Lower leg skin (tissue), 4 donors: Measurements from ENCODE around the gene PCDHAC1. TPM values are rescaled to one million over a fixed set of nuclear protein-coding genes. Genes with fewer than 3 reads are reported as not detected.
"Not testable (repeated sequence)": the region's sequence is repeated elsewhere in the genome, so short reads cannot be mapped to it uniquely, and the experiment has no call there.

Source experiments
- DNase-seq, 2 donors: peaks; one replicate each; pipeline ENCODE4 v3.0.0-alpha.2; 2019; ENCODE audit warnings: low spot score in 2 of 2
- H3K4me3 ChIP-seq: fragments of 200-600 bp; sonication (generic); 2 replicates; pipeline ENCODE4 v1.5.1; 2017; ENCODE audit warnings: mild to moderate bottlenecking, low read depth; ENCODE audit not compliant: poor library complexity, severe bottlenecking
- POLR2A ChIP-seq, 2 donors: fragments of 450-650 bp; IDR thresholded peaks; one replicate each; pipeline ENCODE4 v1.6.1; 2016 to 2017; ENCODE audit warnings: antibody characterized with exemption in 2 of 2, mild to moderate bottlenecking in 1 of 2, moderate library complexity in 1 of 2
- WGBS, 2 donors: methylation state at CpG; one replicate each; pipeline ENCODE4 v1.1.5; 2018; 5-methylcytosine and 5-hydroxymethylcytosine counted together
- intact Hi-C: fragments of 100-400 bp; cut with DNase I; formaldehyde crosslinking; loops from one replicate; pipeline ENCODE4 v1.15.0; 2023; ENCODE audit warnings: low total_unique reads
- total RNA-seq, 4 donors: library from RNA; depleted of rRNA; stranded (reverse); fragments of >200 nt; gene quantifications; one replicate each; pipeline ENCODE4 v1.1.0, GENCODE V29; 2016
- TF ChIP-seq, protein P1 (sequence below), 3 donors: fragments of 450-650 bp; IDR thresholded peaks; one replicate each; pipeline ENCODE4 v1.5.1; 2016; ENCODE audit warnings: antibody characterized with exemption in 3 of 3, mild to moderate bottlenecking in 3 of 3, moderate library complexity in 2 of 3

PCDHAC1 gene, protein sequence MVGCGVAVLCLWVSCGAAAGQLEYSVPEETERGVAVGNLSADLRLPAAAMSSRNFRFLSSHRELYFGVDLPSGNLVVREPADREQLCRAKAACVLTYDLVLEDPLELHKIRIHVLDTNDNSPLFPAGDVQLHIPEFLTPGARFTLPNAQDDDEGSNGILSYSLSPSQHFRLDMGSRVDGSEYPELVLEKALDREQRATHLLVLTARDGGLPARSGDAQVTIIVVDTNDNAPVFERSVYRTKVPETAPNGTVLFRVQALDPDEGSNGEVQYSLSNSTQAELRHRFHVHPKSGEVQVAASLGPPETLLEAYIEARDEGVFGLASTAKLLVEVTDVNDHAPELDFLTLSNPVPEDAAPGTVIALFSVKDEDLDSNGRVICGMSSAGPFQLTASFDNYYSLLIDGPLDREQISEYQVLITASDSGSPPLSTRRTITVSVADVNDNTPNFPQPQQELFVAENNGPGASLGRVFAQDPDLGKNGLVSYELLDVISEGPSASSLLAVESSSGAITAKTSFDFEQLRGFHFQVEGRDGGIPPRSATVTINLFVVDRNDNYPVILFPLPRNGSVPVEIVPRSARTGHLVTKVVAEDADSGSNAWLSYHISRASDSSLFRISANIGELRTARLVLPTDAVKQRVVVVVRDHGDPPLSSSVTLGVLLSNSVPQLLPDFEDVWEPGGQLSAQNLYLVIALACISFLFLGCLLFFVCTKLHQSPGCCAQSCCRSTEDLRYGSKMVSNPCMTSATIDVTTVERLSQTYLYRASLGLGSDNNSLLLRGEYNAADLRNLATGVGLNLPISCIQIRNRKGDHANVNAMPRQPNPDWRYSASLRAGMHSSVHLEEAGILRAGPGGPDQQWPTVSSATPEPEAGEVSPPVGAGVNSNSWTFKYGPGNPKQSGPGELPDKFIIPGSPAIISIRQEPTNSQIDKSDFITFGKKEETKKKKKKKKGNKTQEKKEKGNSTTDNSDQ
- under 1 TPM in 2 of 4 donors, not detected in 2; 0.16 to 0.17 TPM for total RNA-seq

DNA sequence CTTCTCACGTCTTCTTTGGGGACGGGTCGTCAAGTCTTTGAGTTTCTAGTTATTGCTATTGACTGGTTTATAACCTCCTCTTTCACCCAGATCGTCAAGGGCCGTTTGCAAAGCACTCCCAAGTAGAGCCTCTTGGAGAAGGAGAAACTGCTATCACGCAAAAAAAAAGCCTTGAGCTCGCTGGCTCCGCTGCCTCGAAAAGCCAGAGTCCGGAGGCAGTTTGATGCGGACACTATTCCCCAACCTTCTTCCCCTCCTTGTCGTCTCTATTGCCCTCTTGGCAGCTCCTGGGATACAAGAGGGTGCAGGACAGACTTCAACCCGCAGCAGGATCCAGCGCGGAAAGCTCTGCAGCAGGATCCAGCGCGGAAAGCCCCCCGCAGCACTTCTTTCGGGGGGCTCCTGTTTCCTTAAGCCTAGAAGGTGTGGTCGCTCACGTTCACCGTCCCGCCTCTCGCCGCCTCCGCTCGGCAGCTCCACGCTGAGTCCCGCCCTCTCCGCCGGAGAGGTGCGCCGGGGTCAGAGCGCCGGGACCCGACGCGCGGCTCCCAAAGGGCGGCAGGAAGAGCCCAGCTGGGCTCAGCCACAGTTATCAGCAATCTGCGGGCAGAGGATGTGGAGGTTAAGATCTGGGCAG, at the start of gene PCDHAC1:
PCDHAC1 (plus strand) TSS at position 494 of the 637 bp plus-strand sequence. CDS start 594 bp downstream, outside the sequence.
- intact Hi-C loops, result no loop called here
- no peak for TF ChIP-seq POLR2A (IDR thresholded peaks at IDR 0.05)
- TF ChIP-seq, protein P1, sequence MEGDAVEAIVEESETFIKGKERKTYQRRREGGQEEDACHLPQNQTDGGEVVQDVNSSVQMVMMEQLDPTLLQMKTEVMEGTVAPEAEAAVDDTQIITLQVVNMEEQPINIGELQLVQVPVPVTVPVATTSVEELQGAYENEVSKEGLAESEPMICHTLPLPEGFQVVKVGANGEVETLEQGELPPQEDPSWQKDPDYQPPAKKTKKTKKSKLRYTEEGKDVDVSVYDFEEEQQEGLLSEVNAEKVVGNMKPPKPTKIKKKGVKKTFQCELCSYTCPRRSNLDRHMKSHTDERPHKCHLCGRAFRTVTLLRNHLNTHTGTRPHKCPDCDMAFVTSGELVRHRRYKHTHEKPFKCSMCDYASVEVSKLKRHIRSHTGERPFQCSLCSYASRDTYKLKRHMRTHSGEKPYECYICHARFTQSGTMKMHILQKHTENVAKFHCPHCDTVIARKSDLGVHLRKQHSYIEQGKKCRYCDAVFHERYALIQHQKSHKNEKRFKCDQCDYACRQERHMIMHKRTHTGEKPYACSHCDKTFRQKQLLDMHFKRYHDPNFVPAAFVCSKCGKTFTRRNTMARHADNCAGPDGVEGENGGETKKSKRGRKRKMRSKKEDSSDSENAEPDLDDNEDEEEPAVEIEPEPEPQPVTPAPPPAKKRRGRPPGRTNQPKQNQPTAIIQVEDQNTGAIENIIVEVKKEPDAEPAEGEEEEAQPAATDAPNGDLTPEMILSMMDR (IDR thresholded peaks at IDR 0.05), result no peak
- 2 to 4% methylated on average over 25 to 40 of the region's 41 CpGs for WGBS, 2 donors

GRCh38 chr5:140876541-140877261, 49.4 kb upstream of the PCDHAC1 start:
- DNase-seq, H3K4me3 ChIP-seq, intact Hi-C loops: not testable (repeated sequence)
- 47 to 52% methylated on average over 49 to 79 of the region's 80 CpGs for WGBS, 2 donors

More for the DNA sequence above, at the start of gene PCDHAC1:
- no peak for DNase-seq
- peak within 1 kb of the TSS; percentile 26 for H3K4me3 ChIP-seq

GRCh38 chr5:140877262-140877581, 48.9 kb upstream of the PCDHAC1 start:
- intact Hi-C loops, result no loop called here
- 52 to 70% methylated on average over 2 to 15 of the region's 37 CpGs for WGBS, 2 donors
- TF ChIP-seq POLR2A (IDR thresholded peaks at IDR 0.05), result no peak
- TF ChIP-seq, protein P1 (IDR thresholded peaks at IDR 0.05), result no peak
- H3K4me3 ChIP-seq, result no peak overlapping the region
- no peak for DNase-seq

DNA sequence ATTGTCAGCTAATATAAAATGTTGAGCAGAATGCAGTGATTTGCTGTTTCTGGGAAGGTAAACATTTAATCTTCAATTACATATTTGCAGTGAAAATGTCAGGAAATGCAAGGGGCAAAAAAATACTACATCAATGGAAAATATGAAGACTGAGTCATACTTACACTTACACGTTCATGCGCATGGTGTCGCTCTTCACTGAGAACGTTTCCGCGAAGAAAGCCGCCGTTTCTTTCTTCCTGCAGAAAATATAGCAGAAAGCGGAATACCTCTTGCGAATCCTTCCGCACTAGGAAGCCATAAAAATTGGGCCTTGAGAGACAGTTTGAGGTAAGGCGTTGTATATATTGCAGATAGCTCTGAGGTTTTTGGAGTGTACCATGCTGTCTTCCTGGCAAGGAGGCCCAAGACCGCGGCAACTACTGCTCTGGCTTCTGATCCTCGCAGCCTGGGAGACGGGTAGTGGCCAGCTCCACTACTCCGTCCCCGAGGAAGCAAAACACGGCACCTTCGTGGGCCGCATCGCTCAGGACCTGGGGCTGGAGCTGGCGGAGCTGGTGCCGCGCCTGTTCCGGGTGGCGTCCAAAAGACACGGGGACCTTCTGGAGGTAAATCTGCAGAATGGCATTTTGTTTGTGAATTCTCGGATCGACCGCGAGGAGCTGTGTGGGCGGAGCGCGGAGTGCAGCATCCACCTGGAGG, 44.1 kb upstream of the PCDHAC1 start, which contains the start of gene PCDHA13:
PCDHA13 (plus strand) TSS at position 236 of the 702 bp plus-strand sequence; CDS start at position 381, 145 bp downstream.
- TF ChIP-seq, protein P1 (IDR thresholded peaks at IDR 0.05), result no peak
- no peak for TF ChIP-seq POLR2A (IDR thresholded peaks at IDR 0.05)
- DNase-seq, result no peak
- intact Hi-C loops, result no loop called here
- H3K4me3 ChIP-seq, result no peak within 1 kb of the TSS
- 15 to 19% methylated on average over 27 to 35 of the region's 35 CpGs for WGBS, 2 donors

DNA sequence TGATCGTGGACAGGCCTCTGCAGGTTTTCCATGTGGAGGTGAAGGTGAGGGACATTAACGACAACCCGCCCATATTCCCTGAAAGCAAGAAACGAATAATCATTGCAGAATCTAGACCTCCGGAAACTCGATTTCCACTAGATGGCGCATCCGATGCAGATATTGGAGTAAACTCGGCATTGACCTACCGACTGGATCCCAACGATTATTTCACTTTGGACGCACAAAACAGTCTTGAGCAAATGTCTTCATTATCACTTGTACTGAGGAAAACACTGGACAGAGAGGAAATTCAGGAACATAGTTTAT, 43.6 kb upstream of the PCDHAC1 start:
- WGBS, 2 donors, result 19 to 21% methylated on average over 12 of the region's 12 CpGs
- no peak for DNase-seq
- H3K4me3 ChIP-seq, result no peak overlapping the region
- intact Hi-C loops, result no loop called here
- TF ChIP-seq, protein P1 (IDR thresholded peaks at IDR 0.05), result no peak
- TF ChIP-seq POLR2A (IDR thresholded peaks at IDR 0.05), result no peak
